AG10803 (cell line): ENCODE results near the gene SLC17A5.

Experiments
- DNase-seq: peaks from one replicate; pipeline ENCODE4 v3.0.0; 2010; ENCODE audit warnings: low read depth
- H3K4me3 ChIP-seq: 2 replicates; pipeline ENCODE4 v1.5.1; 2011; ENCODE audit warnings: mild to moderate bottlenecking, low read length, control low read depth
- CTCF ChIP-seq: conservative IDR thresholded peaks from 2 replicates; pipeline ENCODE4 v1.5.1; 2011; ENCODE audit warnings: mild to moderate bottlenecking, low read length, control low read depth, inconsistent platforms

The SLC17A5 gene

GRCh38 chr6:73649783-73650182 is 4.0 kb downstream of the SLC17A5 start:
- H3K4me3 ChIP-seq: no peak overlapping the region
- no peak for TF ChIP-seq CTCF
- no peak for DNase-seq

- TF ChIP-seq CTCF: no peak
- peak; percentile 43 for DNase-seq
- no peak overlapping the region for H3K4me3 ChIP-seq
These were observed 5.6 kb downstream of the SLC17A5 start for GRCh38 chr6:73648166-73648565.

- peak overlapping the region; percentile 53 for H3K4me3 ChIP-seq
- no peak for TF ChIP-seq CTCF
- no peak for DNase-seq
These were observed 8.7 kb downstream of the SLC17A5 start for GRCh38 chr6:73644941-73645591.

- TF ChIP-seq CTCF: no peak
- DNase-seq: no peak
- no peak overlapping the region for H3K4me3 ChIP-seq
These were observed 9.8 kb downstream of the SLC17A5 start for GRCh38 chr6:73644030-73644429.

GRCh38 chr6:73642530-73642929 is 11.3 kb downstream of the SLC17A5 start:
- no peak for TF ChIP-seq CTCF
- H3K4me3 ChIP-seq: no peak overlapping the region
- no peak for DNase-seq

GRCh38 chr6:73640179-73640750 is 13.5 kb downstream of the SLC17A5 start:
- H3K4me3 ChIP-seq: no peak overlapping the region
- no peak for DNase-seq
- TF ChIP-seq CTCF: no peak

GRCh38 chr6:73639040-73639439 is 14.8 kb downstream of the SLC17A5 start:
- no peak for DNase-seq
- no peak overlapping the region for H3K4me3 ChIP-seq
- no peak for TF ChIP-seq CTCF
